Measurements from ENCODE around the gene PLA2G4F. TPM values are rescaled to one million over a fixed set of nuclear protein-coding genes. Genes with fewer than 3 reads are reported as not detected.

Gene PLA2G4F
- total RNA-seq, 1 donor from 2014 or later = not detected

DNA sequence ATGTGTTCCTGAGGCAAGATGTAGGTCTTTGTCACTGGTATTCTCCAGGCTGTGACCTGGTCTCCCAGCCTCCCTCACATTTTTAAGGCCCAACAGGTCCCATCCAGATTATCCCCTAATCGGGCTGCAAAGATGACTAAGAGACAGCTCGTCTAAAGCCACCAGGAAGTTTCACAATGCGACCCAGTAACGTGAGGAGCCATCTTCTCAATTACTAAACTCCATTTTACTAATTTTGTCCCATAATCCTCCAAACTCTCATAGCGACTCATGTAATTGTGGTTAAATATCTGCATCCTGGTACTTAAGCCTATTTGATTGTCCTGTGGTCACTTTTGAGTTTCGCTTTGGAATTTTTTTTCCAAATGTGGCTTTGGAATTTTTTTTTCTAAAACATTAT lies 8.7 kb upstream of the PLA2G4F start:
- DNase-seq = no peak

DNA sequence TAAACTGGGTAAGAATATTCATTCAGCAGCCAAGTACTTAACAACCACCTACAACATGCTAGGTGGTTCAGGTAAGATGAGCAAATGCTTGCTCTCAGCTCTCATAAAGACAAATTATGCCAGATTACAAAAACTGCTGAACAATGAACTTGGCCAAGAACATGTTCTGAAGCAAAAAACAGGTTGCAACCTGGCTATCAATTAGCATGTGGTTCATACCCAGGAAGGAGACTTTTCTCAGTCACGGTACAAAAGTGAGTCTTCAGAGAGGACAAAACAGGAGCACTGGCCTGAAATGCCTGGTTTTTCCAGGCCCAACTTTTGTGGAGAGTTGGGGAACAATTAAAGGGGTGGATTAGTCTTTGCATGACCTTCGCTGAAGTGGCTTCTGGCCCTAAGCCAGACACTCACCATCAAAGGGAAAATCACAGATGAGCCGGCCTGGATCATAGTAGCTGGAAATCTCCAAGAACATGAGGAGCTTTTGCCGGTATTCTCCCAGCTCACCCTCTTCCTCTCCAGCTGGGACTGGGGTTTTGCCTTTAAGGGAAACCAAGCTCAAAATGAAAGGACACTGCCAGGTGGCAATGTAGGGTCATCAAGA lies 7.6 kb upstream of the PLA2G4F start:
- DNase-seq = no peak

DNA sequence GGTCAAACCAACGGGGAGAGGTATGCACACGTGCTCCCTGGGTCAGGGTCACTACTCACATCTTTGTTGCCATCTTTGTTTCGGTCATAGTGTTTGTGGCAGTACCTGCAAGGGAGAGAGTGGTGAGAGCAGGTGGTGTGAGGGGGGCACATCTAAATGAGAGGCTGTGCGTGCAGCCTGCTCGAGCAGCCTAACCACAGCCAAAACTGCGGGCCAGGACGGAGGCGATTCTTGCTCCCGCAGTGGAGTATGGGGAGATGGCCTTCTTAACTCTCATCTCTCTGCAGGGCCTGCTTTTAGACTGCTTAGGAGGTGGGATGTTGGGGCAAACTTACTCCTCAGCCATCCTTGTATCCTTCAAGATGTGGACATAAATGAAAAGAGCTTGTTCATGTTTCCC lies 6.9 kb upstream of the PLA2G4F start:
- DNase-seq = no peak

DNA sequence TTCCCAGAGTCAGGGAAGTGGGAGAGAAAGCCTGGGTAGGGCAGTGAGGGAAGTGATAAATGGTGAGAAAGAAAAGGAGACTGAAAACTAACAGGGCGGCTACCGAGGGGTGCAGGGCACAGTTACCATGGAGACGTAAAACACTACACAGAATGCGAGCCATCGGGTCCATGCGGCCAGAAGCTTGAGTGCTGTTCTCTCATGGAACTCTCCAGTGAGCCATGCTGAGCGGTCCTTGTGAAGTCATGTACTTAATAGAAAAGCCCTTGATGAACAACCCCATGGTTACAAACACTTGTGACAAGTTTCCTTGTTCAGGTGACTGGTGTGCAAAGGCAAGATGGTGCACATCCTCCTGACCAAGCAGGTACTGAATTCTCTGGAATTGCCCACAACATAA lies 3.7 kb upstream of the PLA2G4F start:
- DNase-seq = no peak

DNA sequence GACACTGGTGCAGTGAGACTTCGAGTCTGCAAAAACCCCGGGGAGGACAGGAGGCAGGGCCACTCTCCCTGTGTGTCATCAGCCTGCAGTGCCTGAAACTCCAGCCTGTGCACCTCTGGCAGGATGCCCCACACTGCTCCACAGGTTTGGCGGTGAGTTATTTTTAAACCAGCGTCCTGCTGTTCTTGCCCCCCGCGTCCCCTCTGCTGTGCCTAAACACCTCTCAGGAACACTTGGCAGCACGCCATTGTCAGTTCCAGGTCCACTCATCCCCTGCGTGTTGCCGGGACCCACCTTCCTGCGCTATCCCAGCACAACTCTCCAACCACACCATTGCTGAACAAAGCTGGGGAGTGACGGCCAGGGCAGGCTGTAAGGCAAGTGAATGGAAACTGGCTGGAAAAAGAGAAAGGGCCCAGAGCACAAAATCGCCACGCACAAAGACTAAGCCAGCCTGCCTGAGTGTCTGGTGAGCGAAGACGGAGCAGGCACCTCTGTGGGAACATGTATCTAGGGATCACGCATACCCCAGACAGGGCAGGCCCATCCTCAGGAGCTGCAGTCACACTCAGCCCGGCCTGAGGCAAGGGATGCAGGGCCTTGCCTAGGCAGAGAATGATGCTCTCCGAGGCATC lies 3.1 kb upstream of the PLA2G4F start:
- no peak for DNase-seq

DNA sequence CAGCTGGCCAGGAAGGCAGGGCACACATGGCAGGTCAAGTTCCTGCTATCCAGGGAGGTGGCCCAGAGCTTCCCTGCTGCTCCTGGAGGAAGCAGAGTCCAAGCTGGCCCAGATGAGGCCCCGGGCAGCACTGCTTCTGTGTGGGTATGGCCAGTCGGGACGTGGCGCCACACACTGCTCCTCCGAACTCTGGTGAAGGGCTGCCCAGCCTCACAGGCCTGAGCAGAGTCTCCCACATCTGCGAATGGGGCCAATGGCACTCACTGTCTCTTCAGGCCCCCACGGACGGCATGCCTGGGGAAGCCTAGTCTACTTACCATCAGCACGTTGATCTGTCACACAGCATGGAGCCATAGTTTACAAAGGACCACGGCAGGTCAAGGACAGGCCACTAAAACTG lies 2.5 kb upstream of the PLA2G4F start:
- DNase-seq = no peak

DNA sequence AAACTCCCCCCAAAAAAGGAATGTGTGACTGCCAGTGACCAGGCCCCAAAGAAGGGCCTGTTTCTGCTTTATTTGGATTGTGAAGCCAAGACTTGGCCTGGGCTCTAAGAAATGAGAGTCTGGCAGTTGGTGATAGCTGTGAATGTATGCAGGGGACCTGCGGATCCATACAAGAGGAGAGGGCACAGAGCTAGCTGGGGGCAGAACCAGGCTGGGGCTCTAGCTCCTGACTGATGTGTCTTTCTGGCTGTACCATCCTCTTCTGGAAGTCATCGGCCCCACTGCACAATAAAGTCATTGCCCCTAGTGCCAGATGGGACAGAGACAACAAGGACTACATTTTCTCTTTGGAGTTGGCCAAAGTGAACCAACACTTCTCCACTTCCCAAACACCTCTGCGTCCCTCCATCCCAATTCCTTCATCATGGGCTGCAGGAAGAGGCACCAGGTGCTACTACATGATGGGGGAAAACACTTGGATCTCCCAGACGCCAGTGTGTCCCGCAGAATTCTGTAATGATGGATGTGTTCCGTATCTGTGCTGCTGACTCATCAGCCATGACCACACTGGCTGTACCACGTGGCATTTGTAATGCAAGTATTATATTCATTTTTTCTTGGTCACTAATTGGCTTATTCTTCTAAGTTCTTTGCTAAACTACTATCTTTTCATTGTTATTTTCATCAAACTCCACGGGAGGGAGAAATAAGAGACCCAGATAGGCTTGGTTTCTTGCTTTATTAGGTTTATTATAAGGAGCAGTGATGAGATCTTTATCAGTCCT lies 1.7 kb upstream of the PLA2G4F start:
- no peak for DNase-seq

DNA sequence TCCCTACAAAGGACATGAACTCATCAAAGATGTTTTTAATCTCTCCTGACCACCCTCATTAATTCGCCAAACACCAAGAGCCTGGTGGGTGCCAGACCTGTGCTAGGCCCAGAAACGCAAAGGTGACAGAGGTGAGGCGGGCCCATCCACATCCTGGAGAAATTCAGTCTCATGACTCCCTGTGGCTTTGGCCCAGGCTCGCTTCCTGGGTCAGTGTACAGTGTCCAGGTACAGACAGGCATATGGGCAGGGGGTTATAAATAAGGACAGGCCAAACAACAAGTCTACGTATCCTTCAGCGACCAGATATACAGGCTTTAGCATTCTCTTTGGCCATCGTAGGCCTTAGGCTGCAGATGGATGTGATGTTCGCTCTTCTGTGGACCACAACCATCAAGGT lies 945 bp upstream of the PLA2G4F start:
- no peak for DNase-seq

DNA sequence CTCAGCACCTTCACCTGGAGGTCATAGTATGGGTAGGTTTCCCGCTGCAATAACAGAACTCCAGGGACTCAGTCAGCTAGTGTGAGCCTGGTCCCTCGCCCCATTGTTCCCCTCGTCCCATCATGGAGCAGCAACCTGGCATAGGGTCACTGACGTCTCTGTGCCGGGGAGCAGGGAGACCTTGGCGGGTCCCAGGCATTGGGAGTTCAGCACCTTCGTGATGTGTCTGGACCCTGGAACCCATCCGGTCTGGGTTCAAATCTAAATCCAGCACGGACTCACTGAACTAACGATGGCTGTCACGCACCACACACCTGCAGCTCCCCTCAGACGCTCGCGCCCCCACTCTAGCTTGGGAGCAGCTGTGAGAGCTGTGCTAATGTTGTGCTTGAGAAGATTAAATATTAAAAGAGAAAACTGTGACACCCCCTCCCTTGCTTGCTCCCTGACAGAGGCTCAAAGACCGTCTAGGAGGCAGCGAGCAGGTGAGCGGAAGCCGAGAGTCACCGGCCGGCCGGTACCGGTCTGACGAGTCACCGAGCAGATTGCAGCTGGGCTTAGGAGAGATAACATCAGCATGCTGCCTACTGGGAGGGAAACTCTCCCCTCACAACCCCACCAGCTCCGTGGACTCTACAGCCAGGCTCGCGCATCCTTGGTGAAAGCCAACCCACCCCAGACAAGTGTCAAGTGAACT lies 742 bp downstream of the PLA2G4F start:
- no peak for DNase-seq

DNA sequence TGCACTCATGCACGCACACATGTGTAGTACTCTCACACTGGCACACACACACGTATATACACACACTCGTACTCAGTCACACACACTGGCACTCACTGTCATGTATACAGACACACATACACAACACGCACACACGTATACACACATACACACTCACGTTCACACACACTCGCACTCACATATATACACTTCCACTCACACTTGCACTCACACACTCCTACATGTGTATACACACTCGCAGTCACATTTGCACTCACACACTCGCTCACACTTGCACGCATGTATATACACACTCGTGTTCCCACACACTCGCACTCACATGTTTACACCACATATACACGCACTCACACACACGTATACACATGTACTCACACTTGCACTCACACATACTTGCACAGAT lies 1.5 kb downstream of the PLA2G4F start:
- no peak for DNase-seq

DNA sequence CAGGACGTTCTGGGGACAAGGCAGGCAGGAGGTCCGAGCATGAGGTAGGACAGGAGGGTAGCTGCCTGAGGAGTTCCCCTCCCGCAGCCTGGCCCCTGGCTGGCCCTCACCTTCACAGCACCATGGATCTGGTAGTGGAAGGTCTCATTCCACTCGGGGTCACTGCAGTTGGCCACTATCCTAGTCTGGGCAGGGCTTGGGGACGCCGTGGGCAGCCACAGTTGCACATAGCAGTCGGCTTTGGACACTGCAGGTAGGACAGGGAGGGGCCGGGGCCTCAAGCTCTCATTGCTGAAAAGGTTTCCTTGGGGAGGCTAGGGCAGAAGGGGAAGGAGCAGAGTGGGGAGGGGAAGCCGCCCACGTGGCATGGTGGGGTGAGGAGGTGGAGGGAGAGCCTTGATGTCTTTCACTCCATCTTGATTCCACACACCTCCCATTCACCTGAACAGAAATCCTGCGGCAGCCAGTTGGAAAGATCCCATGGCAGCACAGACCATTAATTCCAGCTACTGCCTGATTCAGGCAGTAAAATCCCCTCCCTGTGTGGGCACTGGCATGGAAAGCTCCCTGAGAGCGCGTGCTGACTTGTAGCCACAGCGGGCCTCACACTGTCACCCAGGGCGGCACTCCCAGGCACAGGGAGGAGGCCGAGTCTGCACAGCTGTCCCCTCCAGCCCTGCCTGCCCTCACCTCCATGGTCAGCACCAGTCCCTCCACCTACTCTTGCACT lies 2.1 kb downstream of the PLA2G4F start:
- no peak for DNase-seq

DNA sequence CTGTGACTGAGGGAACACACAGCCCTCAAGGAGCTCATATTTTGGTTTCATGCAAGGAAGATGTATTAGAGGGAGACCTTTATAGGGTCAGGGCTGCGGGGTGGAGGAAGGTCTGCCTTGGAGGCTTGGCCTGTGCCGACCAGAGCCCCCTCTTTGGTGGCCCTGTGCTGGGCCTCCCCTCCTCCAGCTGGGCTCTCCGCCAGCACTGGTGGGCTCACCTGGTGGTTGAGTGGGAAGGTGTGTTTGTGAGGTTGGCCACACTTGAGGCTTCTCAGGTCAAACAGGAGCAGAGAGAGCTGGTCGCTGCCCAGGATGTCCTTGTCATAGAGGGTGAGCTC lies 2.6 kb downstream of the PLA2G4F start:
- DNase-seq = no peak

DNA sequence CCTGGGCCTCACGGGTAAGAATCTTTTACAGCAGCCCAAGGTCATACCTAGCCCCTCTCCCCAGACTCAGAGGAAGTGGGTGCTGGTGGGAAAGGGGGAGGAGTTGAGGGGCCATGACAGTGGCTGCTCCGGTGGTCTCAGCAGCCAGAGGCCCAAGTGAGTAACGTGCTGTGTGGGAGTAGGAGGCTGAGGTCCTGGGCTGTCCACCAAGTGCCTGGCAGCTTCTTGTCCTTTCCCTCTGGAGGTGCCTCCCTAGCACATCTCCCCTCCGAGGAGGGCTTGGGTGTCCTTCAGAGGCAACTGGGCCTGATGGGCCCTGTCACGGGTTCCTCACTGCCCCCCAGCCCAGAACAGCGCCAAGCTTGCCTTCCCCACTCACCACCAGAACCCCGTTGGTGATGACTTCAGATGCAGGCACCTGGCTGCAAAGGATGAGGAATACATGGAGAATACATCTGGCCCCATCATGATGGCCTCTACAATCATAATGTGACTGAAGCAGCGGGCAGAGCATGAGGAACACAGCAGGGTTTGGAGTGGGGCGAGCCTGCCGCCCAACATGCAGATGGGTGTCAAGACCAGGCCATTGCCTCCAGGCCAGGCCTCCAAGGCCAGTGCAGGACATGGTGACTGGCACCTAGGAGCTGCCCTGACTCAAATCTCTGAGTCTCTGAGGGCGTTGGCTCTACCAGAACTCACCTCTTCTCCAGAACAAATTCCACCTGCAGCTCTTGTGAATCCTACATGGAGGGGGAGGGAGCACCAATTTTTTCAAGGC lies 3.3 kb downstream of the PLA2G4F start:
- DNase-seq = no peak

DNA sequence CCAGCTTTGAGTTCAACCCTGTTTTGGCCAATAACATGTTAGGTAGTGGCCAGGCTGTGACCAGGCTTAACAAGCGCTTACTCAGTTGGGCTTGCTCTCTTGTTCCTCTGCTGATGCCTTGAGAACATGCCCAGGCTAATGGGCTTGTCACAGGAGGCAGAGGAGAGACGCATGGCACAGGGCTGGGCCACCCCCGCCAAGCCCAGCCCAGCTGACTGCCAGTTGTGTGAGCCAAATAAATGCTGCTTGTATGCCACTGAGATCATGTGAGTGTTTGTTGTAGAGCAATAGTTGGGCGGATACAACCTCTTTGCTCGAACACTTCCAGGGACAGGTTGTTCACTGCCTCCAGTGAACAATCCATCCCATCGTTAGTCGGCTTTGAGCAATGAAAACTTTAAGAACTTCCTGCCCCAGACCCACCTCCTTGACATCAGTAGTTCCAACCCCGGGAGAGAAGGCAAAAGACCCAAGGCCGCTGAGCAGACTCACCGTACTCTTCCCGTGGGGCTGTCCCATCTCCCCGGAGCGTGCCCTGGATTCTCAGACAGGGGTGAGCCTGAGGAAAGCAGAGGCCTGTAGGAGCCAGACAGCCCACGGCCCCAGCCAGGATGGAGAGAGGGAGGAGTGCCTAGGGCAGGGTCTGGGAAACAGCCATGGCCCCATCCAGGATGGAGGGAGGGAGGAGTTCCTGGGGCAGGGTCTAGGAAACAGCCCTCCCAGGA lies 4.1 kb downstream of the PLA2G4F start:
- DNase-seq = peak; percentile 17

DNA sequence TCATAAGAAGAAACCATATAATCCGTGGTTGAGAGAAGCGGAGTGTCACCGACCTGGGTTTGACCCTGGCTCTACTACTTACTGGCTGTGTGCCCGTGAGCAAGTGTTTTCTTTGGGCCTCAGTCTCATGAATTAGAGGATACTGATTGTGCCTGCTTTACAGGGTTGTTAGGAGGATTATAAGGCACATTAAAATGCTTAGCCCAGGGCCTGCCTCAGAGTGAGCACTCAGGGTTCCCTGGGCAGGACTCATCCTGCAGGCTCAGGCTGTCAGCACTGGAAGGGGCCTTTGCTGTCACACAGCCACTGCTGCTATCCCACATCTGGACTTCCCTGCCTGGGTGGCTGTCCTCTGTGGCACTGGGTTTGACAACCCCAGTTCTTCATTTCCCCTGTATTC lies 4.7 kb downstream of the PLA2G4F start:
- no peak for DNase-seq

DNA sequence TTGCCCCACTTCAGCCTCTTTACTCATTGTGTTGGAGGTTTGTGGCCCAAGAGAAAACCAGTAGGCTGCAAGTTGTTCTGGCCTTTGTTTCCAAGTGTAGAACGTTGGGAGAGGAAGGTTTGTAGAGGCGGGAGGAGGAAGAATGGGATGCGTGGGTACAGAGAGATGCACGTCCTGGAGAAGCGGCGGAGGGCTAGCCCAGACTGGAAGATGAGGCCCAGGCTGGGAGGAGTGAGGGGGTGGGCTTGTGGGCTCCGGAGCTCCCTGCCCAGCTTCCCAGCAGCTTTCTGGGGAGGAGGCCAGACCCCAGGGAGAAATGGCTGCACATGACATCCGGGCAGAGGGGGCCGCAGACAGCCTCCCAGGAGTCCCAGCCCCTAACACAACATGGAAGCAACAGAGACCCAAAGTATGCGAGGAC lies 5.3 kb downstream of the PLA2G4F start:
- DNase-seq = no peak

DNA sequence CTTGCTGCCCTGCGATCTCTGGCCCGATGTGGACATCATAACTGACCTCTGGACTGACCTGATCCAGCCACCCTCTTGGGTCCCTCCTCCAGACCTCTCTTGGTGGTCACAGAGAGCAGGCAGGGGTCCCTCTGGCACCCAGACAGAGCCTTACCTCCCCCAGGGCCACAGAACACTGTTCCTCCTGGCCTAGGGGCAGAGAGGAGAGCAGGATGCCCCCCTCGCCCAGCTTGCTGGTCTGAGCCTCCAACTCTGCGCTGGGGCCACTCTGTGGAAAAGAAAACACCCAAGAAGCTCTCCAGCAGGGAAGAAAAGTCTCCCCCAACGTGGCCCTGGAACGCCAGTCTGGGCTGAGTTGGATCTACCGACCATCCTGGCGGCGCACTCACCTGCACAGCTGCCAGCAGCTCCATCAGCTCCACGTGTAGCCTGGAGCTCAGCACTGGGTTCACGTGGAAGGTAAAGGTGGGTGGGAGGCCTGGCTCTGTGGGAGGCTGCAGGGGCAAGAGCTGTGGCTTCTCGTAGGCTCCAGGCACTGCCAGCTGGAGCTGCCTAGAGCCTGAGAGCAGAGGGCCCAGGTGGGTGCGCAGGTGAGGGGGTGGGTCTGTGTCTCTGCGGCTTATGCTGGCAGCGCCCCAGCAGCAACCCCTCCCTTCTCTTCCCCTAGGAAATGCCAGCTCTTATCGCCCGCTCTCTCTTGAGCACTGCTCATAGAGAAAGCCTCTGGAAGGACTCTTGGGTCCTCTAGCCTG lies 6.0 kb downstream of the PLA2G4F start:
- no peak for DNase-seq

DNA sequence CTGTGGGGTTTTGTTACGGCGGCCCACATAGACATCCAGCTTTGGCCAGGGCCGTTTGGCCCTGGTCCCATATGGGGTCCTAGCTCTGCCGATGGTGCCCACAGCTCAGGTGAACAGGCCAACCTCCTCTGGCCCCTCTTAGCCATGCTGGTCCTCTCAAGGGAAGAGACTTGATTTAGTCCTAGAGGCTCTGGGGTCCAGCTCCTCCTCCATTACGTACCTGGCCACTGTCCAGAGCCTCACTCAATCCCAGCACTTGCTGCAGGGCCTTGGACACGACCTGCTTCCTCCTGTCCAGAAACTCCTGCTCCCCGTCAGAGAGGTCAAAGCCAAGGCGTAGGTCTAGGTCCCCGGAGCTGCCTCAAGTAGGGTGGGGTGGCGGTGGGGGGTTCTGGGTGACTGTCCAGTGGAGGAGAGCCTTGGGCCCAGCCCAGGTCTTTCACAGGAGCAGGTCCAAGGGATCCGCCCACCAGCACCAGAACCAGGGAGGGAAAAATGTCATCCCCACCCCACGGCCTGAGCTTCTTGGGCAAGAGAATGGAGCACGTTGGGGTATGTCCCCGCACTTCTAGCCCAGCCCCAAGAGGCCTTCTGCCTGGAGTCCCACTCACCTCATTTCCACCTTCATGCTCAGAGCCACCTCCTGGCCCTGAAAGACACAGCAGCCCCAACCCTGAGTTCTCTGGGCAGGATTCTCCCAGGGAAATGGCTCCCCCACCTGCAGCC lies 6.8 kb downstream of the PLA2G4F start:
- no peak for DNase-seq

DNA sequence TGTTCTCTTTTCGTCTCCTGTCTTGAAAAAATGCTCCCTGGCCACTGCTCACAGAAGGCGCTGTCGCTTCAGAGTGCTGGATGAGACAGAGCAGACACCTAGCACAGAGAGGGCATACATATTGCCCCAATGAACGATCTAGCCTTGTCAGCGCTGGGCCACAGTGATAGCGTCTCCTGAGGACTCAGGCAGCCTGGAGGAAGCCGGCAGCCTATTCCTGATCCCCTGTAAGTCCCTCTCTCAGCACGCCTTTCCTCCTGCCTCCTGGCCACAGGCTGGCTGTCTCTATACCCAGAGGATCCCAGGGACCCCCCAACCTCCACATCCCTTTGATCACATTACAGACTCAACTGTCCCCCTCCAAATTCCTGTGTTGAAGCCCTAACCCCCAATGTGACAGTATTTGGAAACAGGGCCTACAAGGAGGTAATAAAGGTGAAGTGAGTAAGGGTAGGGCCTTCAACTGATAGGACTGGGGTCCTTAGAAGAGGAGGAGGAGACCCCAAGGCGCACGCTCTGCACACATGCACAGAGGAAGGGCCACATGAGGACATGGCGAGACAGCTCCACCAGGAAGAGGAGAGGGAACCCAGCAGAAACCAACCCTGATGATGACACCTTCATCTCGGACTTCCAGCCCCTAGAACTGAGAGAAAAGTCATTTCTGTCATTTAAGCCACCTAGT lies 7.5 kb downstream of the PLA2G4F start:
- DNase-seq = no peak
